Cardiac septum (tissue), 1 donor: Measurements from ENCODE around the gene OR7A10. TPM values are rescaled to one million over a fixed set of nuclear protein-coding genes. Genes with fewer than 3 reads are reported as not detected.

Experiments used
- DNase-seq: peaks from one replicate; pipeline ENCODE4 v3.0.0-alpha.2; 2020; ENCODE audit warnings: low spot score
- intact Hi-C: fragments of 100-400 bp; cut with DNase I; formaldehyde crosslinking; loops from one replicate; pipeline ENCODE4 v1.14.0; 2022
- long read RNA-seq: library from polyadenylated mRNA; unstranded; transcript quantifications from one replicate; pipeline ENCODE4 v2.0.0, GENCODE V29; 2021
- total RNA-seq: library from RNA; stranded (reverse); fragmentation: NEBNext Ultra II Directional; extraction: Animal tissue kit (Norgen Biotek cat#: 25700); gene quantifications from one replicate; pipeline ENCODE4 v1.2.1, GENCODE V29; 2021
- donor health status: DM: no; HTN: no; CAD: no.

Gene OR7A10
- total RNA-seq = not detected
- long read RNA-seq = 0 reads

GRCh38 chr19:14848822-14849221, at the start of gene OR7A10:
Gene OR7A10 (minus strand): TSS chr19:14848922. CDS start chr19:14841877, 7,045 bp downstream.
- intact Hi-C loops = no loop called here
- no peak for DNase-seq

- no peak for DNase-seq
- intact Hi-C loops = no loop called here
Observed at GRCh38 chr19:14890643-14891379, 42.1 kb upstream of the OR7A10 start.

DNA sequence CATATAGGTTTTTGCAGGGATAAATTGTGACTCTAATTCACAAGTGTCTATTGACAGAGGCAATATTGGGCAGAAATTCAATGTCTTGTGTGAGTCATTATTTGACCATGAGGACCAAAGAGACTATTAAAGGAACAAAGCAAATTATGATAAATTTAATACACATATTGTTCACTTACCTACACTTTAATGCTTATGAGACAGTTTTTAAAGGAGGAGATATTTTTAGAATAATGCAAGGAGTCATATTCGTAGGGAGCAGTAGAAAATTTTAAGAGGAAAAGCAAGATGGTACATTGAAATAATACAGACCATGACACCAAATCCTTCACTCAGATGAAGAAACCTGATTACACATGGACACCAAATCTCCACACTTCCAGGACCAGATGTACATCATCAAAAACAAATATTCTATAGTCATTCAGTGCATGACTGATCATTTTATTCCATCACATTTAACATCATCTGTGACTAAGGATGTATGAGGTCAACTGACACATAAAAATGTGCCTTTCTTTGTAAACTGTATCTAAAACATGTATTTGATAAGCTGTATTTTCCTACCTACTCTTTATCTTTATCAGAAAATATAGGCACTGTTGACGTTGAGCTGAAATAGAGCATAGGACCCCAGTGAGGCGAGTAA, 41.4 kb upstream of the OR7A10 start:
- no peak for DNase-seq
- intact Hi-C loops = loop anchor here (2.0 to 5.0 kb wide), 2 partner anchors 103 to 315 kb away; no protein-coding TSS in a partner anchor

DNA sequence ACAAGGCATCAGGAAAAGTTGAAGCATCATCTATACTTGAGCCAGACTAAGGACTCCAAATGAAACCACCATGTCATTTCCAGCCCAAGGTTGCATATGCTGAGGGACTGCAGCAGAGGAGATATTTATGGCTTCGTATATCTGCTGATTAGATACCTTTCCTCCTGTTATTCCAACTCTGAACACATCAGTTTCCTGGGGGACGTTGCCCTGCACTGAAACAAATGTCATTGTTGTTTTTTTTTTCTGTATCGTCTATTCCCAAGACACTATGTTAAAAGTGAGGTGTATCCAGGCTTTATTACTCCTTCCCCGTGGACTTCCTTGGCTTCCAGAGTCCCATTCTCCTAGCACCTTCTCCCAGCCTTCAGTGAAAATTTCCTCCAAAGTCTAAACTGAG, 37.3 kb upstream of the OR7A10 start, which contains the start of gene OR7A17:
TSS of gene OR7A17 (minus strand) at position 101 of the 400 bp plus-strand sequence. CDS start 4,777 bp downstream, outside the sequence.
- no peak for DNase-seq
- intact Hi-C loops = loop anchor here (5.0 kb wide), 1 partner anchor 99 kb away; no protein-coding TSS in a partner anchor

- DNase-seq = no peak
- intact Hi-C loops = no loop called here
Observed at GRCh38 chr19:14871619-14872230, 23.0 kb upstream of the OR7A10 start.

- DNase-seq = no peak
- intact Hi-C loops = no loop called here
Observed at GRCh38 chr19:14868497-14868896, 19.8 kb upstream of the OR7A10 start.

GRCh38 chr19:14843578-14843977, 5.1 kb downstream of the OR7A10 start:
- intact Hi-C loops = no loop called here
- no peak for DNase-seq

GRCh38 chr19:14843169-14843568, 5.6 kb downstream of the OR7A10 start:
- DNase-seq = no peak
- intact Hi-C loops = no loop called here

- no peak for DNase-seq
- intact Hi-C loops = no loop called here
Observed at GRCh38 chr19:14840206-14840605, 8.5 kb downstream of the OR7A10 start.

GRCh38 chr19:14837391-14837790, 11.3 kb downstream of the OR7A10 start:
- no peak for DNase-seq
- intact Hi-C loops = no loop called here

DNA sequence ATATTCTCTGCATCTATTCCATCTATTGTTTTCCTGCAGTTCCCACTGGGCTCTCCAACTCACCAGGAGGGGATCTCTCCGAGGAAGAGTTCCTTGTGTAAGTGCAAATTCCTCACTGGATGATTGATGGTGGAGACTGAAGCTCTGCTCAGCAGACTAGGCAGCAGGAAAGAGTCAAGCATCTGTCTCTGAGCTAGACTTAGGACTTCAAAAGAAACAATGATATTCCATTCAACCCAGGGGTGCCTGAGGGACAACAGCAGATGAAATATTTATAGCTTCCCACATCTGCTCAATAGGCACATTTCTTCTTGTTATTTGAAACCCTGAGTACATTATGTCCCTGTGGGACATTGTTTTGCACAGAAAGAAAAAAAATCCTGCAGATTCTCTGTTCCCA, 13.7 kb downstream of the OR7A10 start, which contains the start of the genes OR7A5 and OR7C1:
TSS of gene OR7A5 (minus strand) at position 175 of the 400 bp plus-strand sequence. CDS start 6,944 bp downstream, outside the sequence.
TSS of gene OR7C1 (minus strand) at position 175 of the 400 bp plus-strand sequence. CDS start 35,049 bp downstream, outside the sequence.
- no peak for DNase-seq
- intact Hi-C loops = no loop called here

DNA sequence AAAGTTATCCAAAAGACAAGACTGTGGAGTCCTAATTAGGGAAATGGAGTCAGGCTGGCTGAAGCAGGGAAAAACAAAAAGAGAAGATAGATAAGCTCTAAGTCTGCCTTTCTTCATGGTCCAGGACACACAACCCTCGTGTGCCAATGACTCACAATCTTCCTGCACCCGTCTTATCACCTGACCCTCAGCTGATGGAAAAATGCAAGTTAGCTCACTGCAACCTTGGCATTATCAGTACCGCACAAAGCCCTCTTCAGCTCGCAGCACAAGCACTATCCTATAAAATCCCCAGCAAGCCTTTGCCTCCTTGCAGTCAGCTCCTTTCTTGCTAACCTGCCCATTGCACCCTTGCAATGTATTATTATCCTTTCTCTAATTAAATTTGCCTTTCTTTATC, 18.0 kb downstream of the OR7A10 start:
- DNase-seq = no peak

DNA sequence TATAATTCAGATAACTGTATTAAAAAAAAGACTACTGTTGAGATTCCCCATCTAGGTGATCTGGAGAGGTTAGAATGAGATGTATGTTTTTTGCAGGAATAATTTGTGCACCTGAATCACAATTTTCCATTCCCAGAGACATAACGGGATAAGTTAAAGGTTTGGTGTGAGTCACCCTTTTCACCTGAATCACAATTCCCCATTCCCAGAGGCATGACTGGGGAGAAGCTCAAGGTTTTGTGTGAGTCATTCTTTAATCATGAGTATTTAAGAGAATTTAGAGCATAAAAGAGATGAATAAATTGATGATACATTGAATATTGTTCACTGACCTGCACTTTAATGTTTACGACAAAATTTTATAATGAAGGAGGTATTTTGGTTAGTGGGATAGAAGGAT, 22.7 kb downstream of the OR7A10 start:
- DNase-seq = no peak
- intact Hi-C loops = no loop called here

More for the DNA sequence above, 18.0 kb downstream of the OR7A10 start:
- intact Hi-C loops = no loop called here

DNA sequence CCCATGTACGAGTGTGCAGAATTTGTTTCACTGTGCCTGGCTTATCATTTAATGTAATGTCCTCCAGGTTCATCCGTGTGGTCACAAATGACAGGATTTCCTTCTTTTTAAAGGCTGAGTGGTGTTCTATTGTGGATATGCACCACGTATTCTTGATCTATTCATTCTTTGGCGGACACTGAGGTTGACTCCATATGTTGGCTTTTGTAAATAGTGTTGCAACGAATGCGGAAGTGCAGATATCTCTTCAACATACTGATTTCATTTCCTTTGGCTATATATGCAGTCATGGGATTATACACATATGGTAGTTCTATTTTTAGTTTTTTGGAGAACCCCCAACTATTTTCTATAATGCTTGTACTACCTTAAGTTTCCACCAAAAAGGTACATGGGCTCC, 26.8 kb downstream of the OR7A10 start:
- intact Hi-C loops = no loop called here
- no peak for DNase-seq

DNA sequence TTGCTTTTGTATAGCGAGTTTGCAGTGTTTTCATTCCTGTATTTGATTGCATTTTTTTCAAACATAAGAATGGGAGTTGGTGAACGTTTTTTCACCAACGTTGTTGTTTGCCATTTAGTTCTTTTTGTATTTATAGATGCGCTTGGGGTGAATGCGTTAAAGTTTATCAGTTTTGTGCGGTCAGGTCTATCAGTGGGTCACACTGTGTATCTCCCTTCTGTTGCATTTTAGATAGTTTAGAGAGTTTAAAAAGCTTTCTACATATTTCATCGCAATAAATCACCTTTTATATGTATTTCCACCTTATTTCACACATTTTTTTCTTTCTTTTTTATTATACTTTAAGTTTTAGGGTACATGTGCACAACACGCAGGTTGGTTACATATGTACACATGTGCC, 30.1 kb downstream of the OR7A10 start:
- no peak for DNase-seq
- intact Hi-C loops = no loop called here

- no peak for DNase-seq
- intact Hi-C loops = no loop called here
Observed at GRCh38 chr19:14817052-14817451, 31.7 kb downstream of the OR7A10 start.

GRCh38 chr19:14814982-14815652, 33.6 kb downstream of the OR7A10 start:
- intact Hi-C loops = no loop called here
- no peak for DNase-seq

GRCh38 chr19:14809272-14810057, 39.3 kb downstream of the OR7A10 start:
- intact Hi-C loops = no loop called here
- DNase-seq = no peak

DNA sequence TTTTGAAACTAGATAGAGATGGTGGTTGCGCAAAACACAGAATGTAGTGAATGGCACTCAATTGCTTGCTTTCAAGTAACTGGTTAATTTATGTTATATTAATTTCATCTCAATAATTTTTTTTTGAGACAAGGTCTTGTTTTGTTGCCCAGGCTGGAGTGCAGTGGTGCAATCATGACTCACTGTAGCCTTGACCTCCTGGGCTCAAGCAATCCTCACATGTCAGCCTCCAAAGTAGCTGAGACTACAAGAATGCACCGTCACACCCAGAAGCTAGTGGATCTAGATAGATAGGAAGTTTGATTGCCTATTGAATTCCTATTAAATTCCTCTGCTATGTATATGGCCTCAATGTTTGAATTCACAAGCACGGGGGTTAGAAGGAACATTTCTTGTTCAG, 44.0 kb downstream of the OR7A10 start:
- no peak for DNase-seq
- intact Hi-C loops = no loop called here
